Lower leg skin (tissue), 3 donors: ENCODE measurements around the gene C4orf51.

Experiments used
- POLR2A ChIP-seq, 2 donors: fragments of 450-650 bp; IDR thresholded peaks; one replicate each; pipeline ENCODE4 v1.6.1; 2016 to 2017; ENCODE audit warnings: antibody characterized with exemption in 2 of 2, mild to moderate bottlenecking in 1 of 2, moderate library complexity in 1 of 2
- TF ChIP-seq, protein P1 (sequence below), 3 donors: fragments of 450-650 bp; IDR thresholded peaks; one replicate each; pipeline ENCODE4 v1.5.1; 2016; ENCODE audit warnings: antibody characterized with exemption in 3 of 3, mild to moderate bottlenecking in 3 of 3, moderate library complexity in 2 of 3

DNA sequence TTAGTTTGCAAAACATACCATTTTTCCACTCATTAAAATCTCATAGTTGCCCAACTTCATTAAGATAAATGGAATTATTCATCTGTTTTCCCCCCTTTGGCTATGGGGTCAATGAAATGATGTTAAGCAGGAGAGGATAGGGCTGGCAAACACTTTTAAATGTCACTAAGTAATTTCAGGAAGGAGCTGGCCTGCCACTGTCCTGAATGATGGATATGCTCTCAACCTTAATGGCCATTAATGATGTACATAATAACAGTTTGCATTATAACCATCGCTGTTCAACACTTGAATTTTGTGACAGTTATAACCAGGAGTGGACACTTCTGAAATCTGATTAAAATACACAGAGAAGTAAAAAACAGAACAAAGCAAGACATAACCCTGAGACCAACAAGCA is 77.2 kb downstream of the C4orf51 start:
- TF ChIP-seq, protein P1, sequence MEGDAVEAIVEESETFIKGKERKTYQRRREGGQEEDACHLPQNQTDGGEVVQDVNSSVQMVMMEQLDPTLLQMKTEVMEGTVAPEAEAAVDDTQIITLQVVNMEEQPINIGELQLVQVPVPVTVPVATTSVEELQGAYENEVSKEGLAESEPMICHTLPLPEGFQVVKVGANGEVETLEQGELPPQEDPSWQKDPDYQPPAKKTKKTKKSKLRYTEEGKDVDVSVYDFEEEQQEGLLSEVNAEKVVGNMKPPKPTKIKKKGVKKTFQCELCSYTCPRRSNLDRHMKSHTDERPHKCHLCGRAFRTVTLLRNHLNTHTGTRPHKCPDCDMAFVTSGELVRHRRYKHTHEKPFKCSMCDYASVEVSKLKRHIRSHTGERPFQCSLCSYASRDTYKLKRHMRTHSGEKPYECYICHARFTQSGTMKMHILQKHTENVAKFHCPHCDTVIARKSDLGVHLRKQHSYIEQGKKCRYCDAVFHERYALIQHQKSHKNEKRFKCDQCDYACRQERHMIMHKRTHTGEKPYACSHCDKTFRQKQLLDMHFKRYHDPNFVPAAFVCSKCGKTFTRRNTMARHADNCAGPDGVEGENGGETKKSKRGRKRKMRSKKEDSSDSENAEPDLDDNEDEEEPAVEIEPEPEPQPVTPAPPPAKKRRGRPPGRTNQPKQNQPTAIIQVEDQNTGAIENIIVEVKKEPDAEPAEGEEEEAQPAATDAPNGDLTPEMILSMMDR (IDR thresholded peaks at IDR 0.05), result no peak
- TF ChIP-seq POLR2A (IDR thresholded peaks at IDR 0.05), result no peak
